GM13976 (cell line): ENCODE results near the gene RBFOX2.

Experiments used
- DNase-seq: peaks from one replicate; pipeline ENCODE4 v3.0.0; 2012; ENCODE audit warnings: low spot score
- in situ Hi-C: fragments of 300-500 bp; cut with MboI; formaldehyde crosslinking; loops from one replicate; pipeline ENCODE4 v1.12.0; 2022; ENCODE audit warnings: low sequenced_read_pairs, mixed read lengths, inconsistent platforms; ENCODE audit not compliant: unreplicated experiment
- TF ChIP-seq, protein P1 (sequence below): IDR thresholded peaks from 2 replicates; pipeline ENCODE4 v1.5.1; 2012; ENCODE audit warnings: borderline replicate concordance, mild to moderate bottlenecking; ENCODE audit not compliant: insufficient read depth; ENCODE audit errors: extremely low read depth, missing control alignments, control extremely low read depth

The RBFOX2 gene

DNA sequence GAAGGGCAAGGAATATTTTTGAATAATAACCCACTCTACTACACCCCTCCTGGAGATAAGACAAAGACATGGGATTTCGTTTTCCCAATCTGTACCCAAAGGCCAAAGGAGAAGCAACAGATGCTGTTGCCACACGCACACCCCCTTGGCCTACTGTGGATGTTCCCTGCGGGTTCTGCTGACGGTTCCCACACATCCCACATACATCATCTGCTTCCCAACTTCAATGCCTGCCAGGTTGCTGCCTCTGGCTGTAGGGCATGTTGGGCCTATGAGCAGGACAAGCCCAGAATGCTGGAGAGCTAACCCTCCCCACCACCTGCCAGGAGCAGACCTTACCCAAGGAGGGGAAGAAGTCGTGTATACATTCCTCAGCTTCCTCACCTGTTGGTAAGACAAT, 13.6 kb upstream of the RBFOX2 start:
- in situ Hi-C loops = no loop called here
- TF ChIP-seq, protein P1, sequence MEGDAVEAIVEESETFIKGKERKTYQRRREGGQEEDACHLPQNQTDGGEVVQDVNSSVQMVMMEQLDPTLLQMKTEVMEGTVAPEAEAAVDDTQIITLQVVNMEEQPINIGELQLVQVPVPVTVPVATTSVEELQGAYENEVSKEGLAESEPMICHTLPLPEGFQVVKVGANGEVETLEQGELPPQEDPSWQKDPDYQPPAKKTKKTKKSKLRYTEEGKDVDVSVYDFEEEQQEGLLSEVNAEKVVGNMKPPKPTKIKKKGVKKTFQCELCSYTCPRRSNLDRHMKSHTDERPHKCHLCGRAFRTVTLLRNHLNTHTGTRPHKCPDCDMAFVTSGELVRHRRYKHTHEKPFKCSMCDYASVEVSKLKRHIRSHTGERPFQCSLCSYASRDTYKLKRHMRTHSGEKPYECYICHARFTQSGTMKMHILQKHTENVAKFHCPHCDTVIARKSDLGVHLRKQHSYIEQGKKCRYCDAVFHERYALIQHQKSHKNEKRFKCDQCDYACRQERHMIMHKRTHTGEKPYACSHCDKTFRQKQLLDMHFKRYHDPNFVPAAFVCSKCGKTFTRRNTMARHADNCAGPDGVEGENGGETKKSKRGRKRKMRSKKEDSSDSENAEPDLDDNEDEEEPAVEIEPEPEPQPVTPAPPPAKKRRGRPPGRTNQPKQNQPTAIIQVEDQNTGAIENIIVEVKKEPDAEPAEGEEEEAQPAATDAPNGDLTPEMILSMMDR = no peak

DNA sequence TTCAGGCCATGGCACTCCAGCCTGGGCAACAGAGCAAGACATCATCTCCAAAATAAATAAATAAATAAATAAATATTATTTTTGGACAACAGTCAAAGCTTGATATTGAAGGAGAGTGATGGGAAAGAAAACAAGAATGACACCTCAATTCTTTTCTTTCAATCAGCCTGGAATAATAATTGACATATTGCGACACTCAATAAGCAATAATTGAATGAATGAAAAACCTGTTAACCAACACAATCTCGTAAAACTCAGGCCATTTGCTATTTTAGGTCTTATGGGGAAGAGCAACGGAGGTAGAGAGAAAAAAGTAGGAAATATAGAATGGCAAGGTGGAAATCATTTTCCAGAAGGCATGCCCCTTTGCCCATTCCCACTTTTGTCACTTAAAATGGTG, 10.5 kb upstream of the RBFOX2 start:
- TF ChIP-seq, protein P1 = no peak
- in situ Hi-C loops = no loop called here
- no peak for DNase-seq

More for the DNA sequence above, 13.6 kb upstream of the RBFOX2 start:
- no peak for DNase-seq

DNA sequence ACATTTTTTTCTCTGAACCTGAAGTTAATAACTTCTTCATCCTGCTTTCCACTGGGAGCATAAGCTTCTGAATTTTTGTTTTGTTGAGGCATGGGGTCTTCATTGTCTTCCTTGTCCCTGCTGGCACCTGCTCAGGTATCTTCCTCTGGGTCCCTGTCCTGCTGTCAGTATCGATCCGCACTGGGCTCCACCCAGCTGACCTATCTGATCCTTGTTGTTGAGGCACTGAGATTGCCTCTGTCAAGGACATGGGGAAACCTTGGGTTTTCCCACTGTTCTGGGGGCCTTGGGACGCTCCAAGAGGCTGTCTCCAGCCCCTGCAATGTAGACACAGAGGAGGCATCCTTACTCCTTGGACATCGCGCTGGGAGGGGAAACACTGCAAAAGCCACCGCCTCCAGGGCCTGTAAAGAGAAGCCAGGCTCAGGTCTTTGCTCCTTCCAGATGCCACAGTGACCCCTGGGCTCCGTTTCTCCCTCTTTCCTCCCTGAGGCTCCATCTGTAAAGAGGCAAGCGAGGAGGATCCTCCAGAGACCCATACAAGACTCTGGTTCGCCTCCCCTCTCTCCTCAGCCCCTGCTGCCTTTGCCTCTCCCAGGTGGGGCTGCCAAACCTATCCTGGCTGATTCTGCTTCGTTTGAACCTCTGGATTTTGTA, 8.6 kb upstream of the RBFOX2 start:
- DNase-seq = no peak
- in situ Hi-C loops = no loop called here
- TF ChIP-seq, protein P1 = no peak

DNA sequence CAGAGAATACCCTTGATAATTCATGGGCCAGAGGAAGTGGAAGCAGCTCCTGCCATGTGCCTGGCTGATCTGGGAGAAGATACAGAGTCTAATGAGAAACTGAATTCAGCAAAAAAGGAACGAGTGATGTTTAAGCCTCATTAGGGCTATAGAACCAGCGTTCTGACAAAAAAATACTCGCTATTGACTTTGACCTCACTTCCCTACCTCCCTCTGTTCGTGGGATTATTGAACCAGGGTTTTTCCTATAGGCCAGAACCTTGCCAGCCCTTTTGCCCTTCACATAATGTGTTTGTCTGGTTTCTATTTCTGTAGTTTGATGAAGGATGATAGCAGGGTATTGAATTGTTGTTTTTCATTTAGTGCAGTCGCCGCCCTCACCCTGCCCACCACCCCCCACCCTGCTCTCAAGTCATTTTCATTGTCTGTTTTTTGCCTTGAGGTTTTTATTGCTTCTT, 7.6 kb upstream of the RBFOX2 start:
- in situ Hi-C loops = no loop called here

DNA sequence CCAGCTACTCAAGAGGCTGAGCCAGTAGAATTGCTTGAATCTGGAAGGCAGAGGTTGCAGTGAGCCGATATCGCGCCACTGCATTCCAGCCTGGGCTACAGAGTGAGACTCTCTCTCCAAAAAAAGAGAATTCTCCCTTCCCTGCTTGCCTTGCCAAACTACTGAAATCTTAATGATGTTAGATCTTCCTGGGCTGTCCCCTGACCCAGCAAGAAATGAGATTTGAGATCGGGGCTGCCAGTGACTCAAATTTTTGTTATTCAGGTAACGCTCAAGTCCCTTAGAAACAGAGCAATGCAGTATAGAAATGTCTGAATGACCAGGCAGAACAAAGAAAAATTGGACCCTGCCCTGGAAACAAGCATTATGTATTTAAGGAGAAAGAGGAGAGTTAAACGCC, 4.0 kb upstream of the RBFOX2 start:
- no peak for DNase-seq
- TF ChIP-seq, protein P1 = no peak
- in situ Hi-C loops = no loop called here

More for the DNA sequence above, 7.6 kb upstream of the RBFOX2 start:
- TF ChIP-seq, protein P1 = no peak
- no peak for DNase-seq

DNA sequence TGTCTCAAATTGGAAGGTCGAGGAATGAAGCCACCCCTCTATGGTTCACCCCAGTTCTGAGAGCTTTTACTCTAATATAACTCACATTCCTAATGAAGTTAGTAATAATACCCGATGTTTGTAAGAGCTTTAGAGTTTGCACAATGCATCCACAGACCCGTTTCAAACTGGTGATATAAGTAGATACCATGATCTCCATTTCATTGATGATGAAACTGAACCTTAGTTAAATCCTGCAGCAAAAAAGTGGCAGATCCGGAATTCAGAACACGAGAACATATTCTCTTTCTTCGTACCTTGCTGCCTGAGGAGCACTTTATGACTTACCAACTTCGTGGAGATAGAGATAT, 757 bp upstream of the RBFOX2 start:
- DNase-seq = no peak
- TF ChIP-seq, protein P1 = no peak
- in situ Hi-C loops = no loop called here
